GF-D8 (cell line): ENCODE results near the gene KLK8.

Experiments used
- DNase-seq: peaks from one replicate; lab custom pipeline; 2025; lab: John Stamatoyannopoulos, UW

Gene KLK8

GRCh38 chr19:50949861-50950260, 51.5 kb downstream of the KLK8 start:
- DNase-seq = no peak

- DNase-seq = no peak
These were observed 54.3 kb downstream of the KLK8 start for GRCh38 chr19:50947123-50947522.
